Chondrocyte (in vitro differentiated cells): ENCODE measurements around the gene ULBP3. TPM values are rescaled to one million over a fixed set of nuclear protein-coding genes. Genes with fewer than 3 reads are reported as not detected.

ENCODE experiments used
- DNase-seq: peaks from one replicate; pipeline ENCODE4 v3.0.0; 2021; ENCODE audit warnings: mixed read lengths, low spot score
- H3K27ac Mint-ChIP-seq: one replicate; pipeline ENCODE4 v1.8.0; 2021; ENCODE audit warnings: mild to moderate bottlenecking, moderate library complexity, mixed read lengths; ENCODE audit not compliant: unreplicated experiment
- H3K27me3 Mint-ChIP-seq: 2 replicates; pipeline ENCODE4 v1.8.0; 2021; ENCODE audit warnings: low read depth, mixed read lengths
- H3K36me3 Mint-ChIP-seq: 2 replicates; pipeline ENCODE4 v1.8.0; 2021; ENCODE audit warnings: low read depth, mixed read lengths
- H3K4me1 Mint-ChIP-seq: 2 replicates; pipeline ENCODE4 v1.8.0; 2021; ENCODE audit warnings: low read depth, mild to moderate bottlenecking, mixed read lengths
- H3K4me3 Mint-ChIP-seq: one replicate; pipeline ENCODE4 v1.8.0; 2021; ENCODE audit warnings: mild to moderate bottlenecking, moderate library complexity, mixed read lengths; ENCODE audit not compliant: unreplicated experiment
- H3K9me3 Mint-ChIP-seq: 2 replicates; pipeline ENCODE4 v1.8.0; 2021; ENCODE audit warnings: low read depth, mixed read lengths
- CTCF ChIP-seq: fragments of 200-600 bp; sonication (generic); IDR thresholded peaks from 2 replicates; pipeline ENCODE4 v1.5.0; 2021; ENCODE audit warnings: antibody characterized with exemption, mild to moderate bottlenecking, moderate library complexity
- total RNA-seq: library from RNA; stranded (reverse); gene quantifications from 3 replicates; pipeline ENCODE4 v1.2.1, GENCODE V29; 2021

Gene ULBP3
- total RNA-seq, 1 donor from 2014 or later: 5.0 TPM

GRCh38 chr6:150058986-150059385, 9.9 kb downstream of the ULBP3 start:
- no peak for TF ChIP-seq CTCF
- DNase-seq: no peak
- Mint-ChIP-seq H3K9me3 (peaks cover 5% of the 10 kb centered on the region), H3K4me1 (no peaks in the 10 kb centered on the region), H3K27me3 (peaks cover 28% of the 10 kb centered on the region), H3K27ac (no peak overlapping the region), H3K4me3 (no peak overlapping the region), H3K36me3 (peaks cover 9% of the 10 kb centered on the region)

DNA sequence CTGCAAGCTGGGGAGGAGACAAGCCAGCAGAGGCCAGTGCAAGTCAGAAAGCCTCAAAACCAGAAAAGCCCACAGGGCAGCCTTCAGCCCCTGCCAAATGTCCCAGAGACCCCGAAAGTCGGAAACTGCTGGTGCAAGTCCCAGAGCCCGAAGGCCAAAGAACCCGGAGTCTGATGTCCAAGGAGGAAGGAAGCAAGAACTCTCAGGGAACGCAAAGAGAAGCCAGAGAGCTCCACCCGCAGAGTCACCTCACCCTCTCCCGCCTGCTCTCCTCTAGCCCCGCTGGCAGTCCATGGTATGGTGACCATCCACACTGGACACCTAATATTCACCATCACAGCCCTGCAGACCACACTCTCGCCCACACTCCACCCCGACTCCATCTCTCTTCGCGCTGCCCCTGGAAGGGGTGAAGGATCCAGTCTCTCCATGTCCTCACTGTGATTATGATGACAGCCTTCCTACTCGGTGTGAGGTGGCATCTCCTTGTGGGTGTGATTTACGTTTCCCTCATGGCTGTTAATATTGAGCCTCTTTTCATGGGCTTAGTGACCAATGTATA, 10.6 kb downstream of the ULBP3 start:
- H3K27me3 Mint-ChIP-seq: peaks cover 34% of the 10 kb centered on the region

GRCh38 chr6:150057501-150057951, 11.4 kb downstream of the ULBP3 start:
- H3K27me3 Mint-ChIP-seq: peaks cover 42% of the 10 kb centered on the region
- peaks cover 8% of the 10 kb centered on the region for H3K36me3 Mint-ChIP-seq
- no peak for TF ChIP-seq CTCF
- no peak overlapping the region for H3K27ac Mint-ChIP-seq
- no peaks in the 10 kb centered on the region for H3K4me1 Mint-ChIP-seq
- DNase-seq: no peak
- H3K4me3 Mint-ChIP-seq: no peak overlapping the region
- peaks cover 5% of the 10 kb centered on the region for H3K9me3 Mint-ChIP-seq

More for the DNA sequence above, 10.6 kb downstream of the ULBP3 start:
- TF ChIP-seq CTCF: no peak
- DNase-seq: no peak
- Mint-ChIP-seq H3K9me3 (peaks cover 5% of the 10 kb centered on the region), H3K36me3 (peaks cover 8% of the 10 kb centered on the region), H3K27ac (no peak overlapping the region), H3K4me1 (no peaks in the 10 kb centered on the region), H3K4me3 (no peak overlapping the region)

DNA sequence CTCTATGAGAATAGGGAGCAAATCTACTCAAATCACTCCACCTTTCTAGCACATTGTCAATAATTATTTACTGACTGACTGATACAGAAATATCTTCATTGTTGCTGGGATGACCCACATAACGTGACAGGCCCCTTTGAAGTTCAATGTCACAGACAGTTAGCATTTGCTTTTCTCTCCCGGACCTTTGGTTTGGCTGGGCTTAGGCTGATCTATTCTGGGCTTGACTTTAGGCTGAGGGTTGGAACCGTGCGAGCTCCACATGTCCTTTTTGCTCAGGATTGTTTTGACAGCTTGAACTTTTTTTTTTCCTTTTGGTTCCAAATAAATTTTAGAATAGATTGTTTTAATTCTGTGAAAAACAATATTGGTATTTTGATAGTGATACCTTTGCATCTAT, 12.0 kb downstream of the ULBP3 start:
- no peak for TF ChIP-seq CTCF
- Mint-ChIP-seq H3K4me1 (no peaks in the 10 kb centered on the region), H3K27me3 (peaks cover 48% of the 10 kb centered on the region), H3K36me3 (peaks cover 8% of the 10 kb centered on the region), H3K27ac (no peak overlapping the region), H3K4me3 (no peak overlapping the region), H3K9me3 (peaks cover 5% of the 10 kb centered on the region)
- no peak for DNase-seq

- Mint-ChIP-seq H3K27me3 (peaks cover 48% of the 10 kb centered on the region), H3K36me3 (peaks cover 8% of the 10 kb centered on the region), H3K9me3 (peaks cover 5% of the 10 kb centered on the region), H3K4me1 (no peaks in the 10 kb centered on the region), H3K4me3 (no peak overlapping the region), H3K27ac (no peak overlapping the region)
- no peak for TF ChIP-seq CTCF
- DNase-seq: no peak
Measured at GRCh38 chr6:150056156-150056555, 12.8 kb downstream of the ULBP3 start.
